Kidney epithelial cell (primary cell): ENCODE data around the gene PRRT1B. TPM values are rescaled to one million over a fixed set of nuclear protein-coding genes. Genes with fewer than 3 reads are reported as not detected.

Experiments
- DNase-seq: peaks from one replicate; pipeline ENCODE4 v3.0.0-alpha.2; 2010; ENCODE audit warnings: low read depth
- H3K27me3 ChIP-seq: 2 replicates; pipeline ENCODE4 v1.6.0; 2011; ENCODE audit warnings: low read length; ENCODE audit not compliant: control insufficient read depth, insufficient read depth
- H3K36me3 ChIP-seq: 2 replicates; pipeline ENCODE4 v1.5.1; 2011; ENCODE audit warnings: low read length; ENCODE audit not compliant: control insufficient read depth, insufficient read depth
- H3K4me3 ChIP-seq: 2 replicates; pipeline ENCODE4 v1.5.1; 2011; ENCODE audit warnings: low read depth, mild to moderate bottlenecking, control low read depth, low read length
- total RNA-seq: library from RNA; depleted of rRNA; stranded (reverse); fragments of >200 nt; gene quantifications from 2 replicates; pipeline ENCODE4 v1.2.3, GENCODE V29; 2015
- TF ChIP-seq, protein P1 (sequence below): IDR thresholded peaks from 2 replicates; pipeline ENCODE4 v1.5.1; 2011; ENCODE audit warnings: mild to moderate bottlenecking, moderate library complexity, low read length, control low read depth, inconsistent platforms; ENCODE audit not compliant: insufficient read depth, poor library complexity, severe bottlenecking

PRRT1B gene
- total RNA-seq, 1 donor from 2014 or later, result not detected

DNA sequence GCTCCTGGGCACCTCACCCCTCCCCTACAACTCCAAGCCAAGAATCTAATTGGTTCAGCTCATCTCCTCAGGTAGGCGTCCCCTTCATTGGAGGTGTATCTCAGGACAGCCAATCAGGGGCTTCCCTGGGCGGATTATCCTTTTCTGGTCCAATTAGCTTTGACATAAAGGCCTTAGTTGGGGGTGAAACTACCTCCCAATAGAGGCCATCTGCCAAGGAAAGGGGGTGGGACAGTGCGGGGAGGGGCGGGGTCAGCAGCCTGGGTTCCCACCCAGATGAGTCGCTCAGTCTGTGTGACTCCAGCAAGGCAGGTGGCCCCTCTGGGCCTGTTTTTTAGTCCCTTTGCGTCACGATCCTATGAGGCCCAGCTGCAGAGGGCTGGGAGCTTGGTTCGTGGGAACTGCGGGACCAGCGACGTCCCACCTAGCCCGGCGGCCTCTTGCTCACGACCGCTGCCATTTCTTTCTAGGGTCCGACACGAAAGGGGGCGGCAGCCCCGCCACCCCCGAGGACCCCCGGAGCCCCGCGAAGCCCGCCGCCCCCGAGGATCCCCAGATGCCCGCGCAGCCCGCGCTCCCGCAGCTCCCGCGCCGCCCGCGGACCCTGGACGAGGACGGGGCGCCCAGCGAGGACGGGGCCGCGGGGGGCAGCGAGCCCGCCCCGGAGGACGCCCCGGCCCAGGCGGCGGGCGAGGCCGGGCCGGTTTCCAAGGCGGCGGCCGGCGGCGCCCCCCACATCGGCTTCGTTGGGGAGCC, 8.9 kb downstream of the PRRT1B start:
- H3K36me3 ChIP-seq, result no peaks in the 10 kb centered on the region
- H3K4me3 ChIP-seq, result no peak overlapping the region
- DNase-seq, result no peak
- TF ChIP-seq, protein P1, sequence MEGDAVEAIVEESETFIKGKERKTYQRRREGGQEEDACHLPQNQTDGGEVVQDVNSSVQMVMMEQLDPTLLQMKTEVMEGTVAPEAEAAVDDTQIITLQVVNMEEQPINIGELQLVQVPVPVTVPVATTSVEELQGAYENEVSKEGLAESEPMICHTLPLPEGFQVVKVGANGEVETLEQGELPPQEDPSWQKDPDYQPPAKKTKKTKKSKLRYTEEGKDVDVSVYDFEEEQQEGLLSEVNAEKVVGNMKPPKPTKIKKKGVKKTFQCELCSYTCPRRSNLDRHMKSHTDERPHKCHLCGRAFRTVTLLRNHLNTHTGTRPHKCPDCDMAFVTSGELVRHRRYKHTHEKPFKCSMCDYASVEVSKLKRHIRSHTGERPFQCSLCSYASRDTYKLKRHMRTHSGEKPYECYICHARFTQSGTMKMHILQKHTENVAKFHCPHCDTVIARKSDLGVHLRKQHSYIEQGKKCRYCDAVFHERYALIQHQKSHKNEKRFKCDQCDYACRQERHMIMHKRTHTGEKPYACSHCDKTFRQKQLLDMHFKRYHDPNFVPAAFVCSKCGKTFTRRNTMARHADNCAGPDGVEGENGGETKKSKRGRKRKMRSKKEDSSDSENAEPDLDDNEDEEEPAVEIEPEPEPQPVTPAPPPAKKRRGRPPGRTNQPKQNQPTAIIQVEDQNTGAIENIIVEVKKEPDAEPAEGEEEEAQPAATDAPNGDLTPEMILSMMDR, result no peak
- peaks cover 34% of the 10 kb centered on the region for H3K27me3 ChIP-seq

DNA sequence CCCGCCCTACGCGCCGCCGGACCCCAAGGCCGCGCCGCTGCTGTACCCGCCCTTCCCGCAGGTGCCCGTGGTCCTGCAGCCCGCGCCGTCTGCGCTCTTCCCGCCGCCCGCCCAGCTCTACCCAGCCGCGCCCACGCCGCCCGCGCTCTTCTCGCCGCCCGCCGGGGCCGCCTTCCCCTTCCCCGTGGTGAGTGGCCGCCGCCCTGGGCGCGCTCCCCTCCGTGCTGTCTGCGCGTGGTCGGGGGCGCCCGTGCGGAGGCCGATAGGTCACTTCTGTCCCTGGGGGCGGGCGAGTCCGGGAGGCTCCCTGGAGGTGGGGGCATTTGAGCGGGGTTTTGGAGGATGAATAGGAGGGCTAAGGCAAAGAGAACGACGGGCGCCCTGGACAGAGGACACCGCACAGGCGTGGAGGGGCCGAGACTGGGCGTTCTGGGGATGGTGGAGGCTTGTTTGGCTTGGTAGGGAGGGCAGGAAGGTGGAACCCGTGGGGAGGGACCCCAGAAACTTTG, 9.6 kb downstream of the PRRT1B start:
- peaks cover 34% of the 10 kb centered on the region for H3K27me3 ChIP-seq
- no peak for DNase-seq
- no peak overlapping the region for H3K4me3 ChIP-seq
- TF ChIP-seq, protein P1, result no peak
- H3K36me3 ChIP-seq, result no peaks in the 10 kb centered on the region

DNA sequence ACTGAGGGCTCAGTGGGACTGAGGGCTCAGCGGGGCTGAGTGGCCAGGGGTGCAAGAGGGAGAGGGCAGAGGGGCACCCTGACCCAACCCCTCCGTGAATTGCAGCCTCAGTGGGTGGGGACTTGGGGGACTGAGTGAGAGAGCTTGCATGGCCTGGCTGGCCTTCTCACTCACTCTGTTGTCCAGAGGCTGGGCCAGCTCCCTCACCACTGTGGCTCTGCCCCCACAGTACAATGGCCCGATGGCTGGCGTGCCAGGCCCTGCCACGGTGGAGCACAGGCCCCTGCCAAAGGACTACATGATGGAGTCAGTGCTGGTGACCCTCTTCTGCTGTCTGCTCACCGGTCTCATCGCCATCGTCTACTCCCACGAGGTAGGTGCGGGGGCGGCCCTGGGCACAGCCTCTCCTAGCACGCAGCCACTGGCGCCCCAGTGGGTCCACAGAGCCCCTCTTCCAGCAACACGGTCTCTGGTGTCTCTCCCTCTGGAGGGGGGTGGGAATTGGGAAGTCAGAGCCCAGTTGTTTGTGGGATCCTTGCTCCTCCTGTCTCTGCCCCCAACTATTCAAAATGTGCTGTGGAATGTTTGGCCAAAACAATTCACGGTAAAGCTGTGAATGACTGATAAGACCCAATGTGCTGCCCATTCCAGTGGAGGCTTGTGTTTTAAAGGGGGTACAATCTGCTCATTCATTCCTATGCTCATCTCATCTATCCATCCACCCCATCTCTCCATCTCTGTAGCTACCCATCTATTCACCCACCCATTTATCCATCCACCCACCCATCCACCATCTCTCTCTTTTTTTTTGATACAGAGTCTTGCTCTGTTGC, 10.7 kb downstream of the PRRT1B start:
- DNase-seq, result no peak
- Histone ChIP-seq H3K27me3 (peaks cover 32% of the 10 kb centered on the region), H3K36me3 (no peaks in the 10 kb centered on the region), H3K4me3 (no peak overlapping the region)
- TF ChIP-seq, protein P1, result no peak

DNA sequence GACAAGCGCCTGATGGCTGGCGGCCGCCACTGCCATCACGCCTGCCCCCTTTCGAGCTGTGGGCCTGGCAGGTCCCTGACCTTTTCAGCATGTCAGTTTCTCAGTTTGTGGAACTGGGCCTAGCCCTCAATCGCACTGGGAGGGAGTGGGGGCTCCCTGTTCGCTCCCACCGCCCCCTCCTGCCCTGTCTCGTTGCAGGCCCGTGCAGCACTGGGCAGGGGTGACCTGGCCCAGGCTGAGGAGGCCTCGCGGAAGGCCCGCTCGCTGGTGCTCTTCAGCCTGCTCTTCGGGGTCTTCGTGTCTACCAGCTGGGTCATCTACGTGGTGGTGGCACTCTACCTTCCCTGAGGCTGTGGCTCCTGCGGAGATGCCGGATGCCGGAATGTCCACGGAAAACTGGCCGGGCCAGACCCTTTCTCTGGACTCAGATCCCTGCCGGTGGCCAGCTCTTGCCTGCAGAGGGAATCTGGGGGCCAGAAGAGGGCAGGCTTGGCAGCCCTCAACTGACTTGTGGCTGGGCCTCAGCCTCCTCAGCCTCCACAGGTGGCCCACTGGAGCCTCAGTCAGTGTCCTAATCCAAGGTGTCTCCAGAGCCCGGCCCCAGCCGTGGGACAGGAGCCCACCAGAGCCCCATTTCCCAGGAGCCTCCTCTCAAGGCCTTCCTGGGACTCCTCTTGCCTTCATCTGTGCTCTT, 12.7 kb downstream of the PRRT1B start:
- TF ChIP-seq, protein P1, result no peak
- peaks cover 28% of the 10 kb centered on the region for H3K27me3 ChIP-seq
- no peak for DNase-seq
- no peak overlapping the region for H3K4me3 ChIP-seq
- H3K36me3 ChIP-seq, result no peaks in the 10 kb centered on the region

DNA sequence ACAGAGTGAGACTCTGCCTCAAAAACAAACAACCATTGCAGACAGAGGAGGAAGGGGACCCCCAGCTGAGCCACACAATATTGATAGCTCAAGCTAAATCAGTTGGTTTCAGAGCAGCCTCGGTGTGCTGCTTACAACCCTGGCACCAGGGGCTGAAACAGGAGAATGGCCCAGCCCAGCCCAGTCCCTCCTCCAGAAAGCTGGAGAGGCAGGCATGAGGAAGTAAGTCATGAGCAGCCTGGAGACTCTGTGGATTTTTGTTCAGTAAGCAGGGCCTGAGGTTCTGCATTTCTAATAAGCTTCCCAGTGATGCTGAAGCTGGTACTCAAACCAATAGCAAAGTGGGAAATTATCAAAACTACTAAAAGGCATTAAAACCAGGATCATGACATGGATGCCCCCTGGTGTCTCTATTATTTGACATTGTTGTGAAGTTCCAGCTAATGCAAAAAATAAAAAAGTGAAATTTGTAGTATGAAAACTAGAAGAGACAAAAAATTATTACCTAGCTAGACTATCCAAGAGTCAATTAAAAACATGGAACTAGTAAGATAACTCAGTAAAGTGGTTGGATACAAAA, 14.2 kb downstream of the PRRT1B start:
- no peak overlapping the region for H3K4me3 ChIP-seq
- H3K36me3 ChIP-seq, result no peaks in the 10 kb centered on the region
- DNase-seq, result no peak
- H3K27me3 ChIP-seq, result peaks cover 17% of the 10 kb centered on the region
- TF ChIP-seq, protein P1, result no peak
